ENCODE results near the gene ABLIM3. TPM values are rescaled to one million over a fixed set of nuclear protein-coding genes. Genes with fewer than 3 reads are reported as not detected.

The ABLIM3 gene
- total and polyA plus RNA-seq, 2 of the 13 experiments (the other 11 are each of a cell fraction or from before 2014, with no cell fraction given): 0.53 to 6.3 TPM

- peak; percentile 61 for TF ChIP-seq NR2C2 (CRISPR knock-in tag; IDR thresholded peaks at IDR 0.05; ENCODE audit: borderline replicate concordance)
- peak; percentile 100 for TF ChIP-seq ZNF543 (CRISPR knock-in tag; IDR thresholded peaks at IDR 0.05)
- no peak for TF ChIP-seq ZSCAN12 (CRISPR knock-in tag; IDR thresholded peaks at IDR 0.05)
- 0 out of 2 replicates have a peak, but pooled peaks have one; percentile 27 for TF ChIP-seq SNAPC4 (CRISPR knock-in tag; IDR thresholded peaks at IDR 0.05)
- TF ChIP-seq SCMH1 (CRISPR knock-in tag; IDR thresholded peaks at IDR 0.05; ENCODE audit: borderline replicate concordance): no peak
- TF ChIP-seq SOX6 (IDR thresholded peaks at IDR 0.05): no peak
- TF ChIP-seq SOX6 (CRISPR knock-in tag; IDR thresholded peaks at IDR 0.05): peak; percentile 67
- TF ChIP-seq ZFP90 (CRISPR knock-in tag; IDR thresholded peaks at IDR 0.05; ENCODE audit: borderline replicate concordance): peak; percentile 51; the same call in 1 of the 2 replicates
- no peak for TF ChIP-seq ZNF362 (CRISPR knock-in tag; IDR thresholded peaks at IDR 0.05; ENCODE audit: borderline replicate concordance)
- TF ChIP-seq CBFB (CRISPR knock-in tag; IDR thresholded peaks at IDR 0.05): no peak
- peak; percentile 74 for TF ChIP-seq NR2F6 (IDR thresholded peaks at IDR 0.05)
- peak; percentile 78 for TF ChIP-seq NR2F6 (CRISPR knock-in tag; IDR thresholded peaks at IDR 0.05)
- peak; percentile 52; the same call in 1 of the 2 replicates for TF ChIP-seq SALL1 (CRISPR knock-in tag; IDR thresholded peaks at IDR 0.05)
- no peak for TF ChIP-seq IRF9 (CRISPR knock-in tag; IDR thresholded peaks at IDR 0.05; ENCODE audit: borderline replicate concordance)
- TF ChIP-seq ZNF674 (CRISPR knock-in tag; IDR thresholded peaks at IDR 0.05; ENCODE audit: low read depth): no peak
- no peak for TF ChIP-seq KLF16 (CRISPR knock-in tag; IDR thresholded peaks at IDR 0.05)
- TF ChIP-seq PHB2 (IDR thresholded peaks at IDR 0.05; ENCODE audit: partially characterized antibody): no peak
- no peak for TF ChIP-seq CENPBD1 (CRISPR knock-in tag; IDR thresholded peaks at IDR 0.05; ENCODE audit: borderline replicate concordance, low read depth)
- TF ChIP-seq FOXP1 (IDR thresholded peaks at IDR 0.05): no peak
- 0 out of 2 replicates have a peak, but pooled peaks have one; percentile 19 for TF ChIP-seq FOXP1 (CRISPR knock-in tag; IDR thresholded peaks at IDR 0.05)
- TF ChIP-seq ERF (CRISPR knock-in tag; IDR thresholded peaks at IDR 0.05): no peak
- peak; percentile 82 for TF ChIP-seq PATZ1 (CRISPR knock-in tag; IDR thresholded peaks at IDR 0.05)
Measured at GRCh38 chr5:149299451-149300054, 158.3 kb downstream of the ABLIM3 start (continued).
